K562 (cell line): Measurements from ENCODE around the gene TCAF1. TPM values are rescaled to one million over a fixed set of nuclear protein-coding genes. Genes with fewer than 3 reads are reported as not detected.

Experiments
- ATAC-seq: fragments of 200-7000 bp; cut with Tn5 transposase; 3 replicates; pipeline ENCODE4 v1.9.1; 2020; ENCODE audit warnings: moderate library complexity
- BruUV-seq: library from RNA; stranded (reverse); fragments of 400-500 nt; replicated peaks from 2 replicates; lab custom pipeline; 2021; lab: Mats Ljungman, UMichigan
- CTCF ChIA-PET: fragments of 300-600 bp; formaldehyde crosslinking; extraction: SDS; loops from one replicate; lab custom pipeline; 2021; ENCODE audit warnings: low intra/inter-chr PET ratio; lab: Yijun Ruan, JAX
- POLR2A ChIA-PET: fragments of 300-600, 350-650 bp; sonication (Branson Sonifier 250); formaldehyde crosslinking; extraction: SDS; loops from one replicate; lab custom pipeline; 2021; ENCODE audit warnings: antibody characterized with exemption, inconsistent platforms; lab: Yijun Ruan, JAX
- DNase-seq, 4 experiments: peaks; one replicate each; pipeline versions ENCODE4 v3.0.0 to v3.0.0-alpha.2; 2011 to 2018; ENCODE audit warnings: low spot score in 3 of 4, mixed read lengths in 3 of 4; ENCODE audit errors: extremely low read depth in 1 of 4
- FAIRE-seq: peaks from 2 replicates; lab custom pipeline; 2011; peaks lifted over from hg19 to GRCh38; lab: Jason Lieb, UNC
- H2AFZ ChIP-seq: 2 replicates; pipeline ENCODE4 v1.6.0; 2011; ENCODE audit warnings: low read depth, low read length, control low read depth, inconsistent platforms
- H3K27ac ChIP-seq: fragments of 200-600 bp; 3 replicates; pipeline ENCODE4 v1.8.0; 2011; ENCODE audit warnings: low read depth, mild to moderate bottlenecking, control low read depth, inconsistent platforms, low read length, moderate library complexity, mixed read lengths; ENCODE audit errors: extremely low read depth
- H3K27me3 ChIP-seq, 2 experiments: fragments of 300-600 bp in 1 of 2; 2 replicates in 1 of 2; 3 replicates in 1 of 2; pipeline versions ENCODE4 v1.6.0 to v1.8.0; 2011; ENCODE audit warnings: inconsistent platforms in 2 of 2, low read length in 2 of 2, mild to moderate bottlenecking in 1 of 2, mixed read lengths in 1 of 2, moderate library complexity in 1 of 2; ENCODE audit not compliant: control insufficient read depth in 2 of 2, insufficient read depth in 2 of 2
- H3K36me3 ChIP-seq: fragments of 300-600 bp; 3 replicates; pipeline ENCODE4 v1.8.0; 2011; ENCODE audit warnings: mild to moderate bottlenecking, low read length, inconsistent platforms; ENCODE audit not compliant: control insufficient read depth, insufficient read depth
- H3K4me1 ChIP-seq, 2 experiments: fragments of 200-600 bp in 1 of 2; replicated peaks in 1 of 2; 2 replicates in 1 of 2; 3 replicates in 1 of 2; pipeline versions ENCODE4 v1.5.1 to v1.8.0; 2011; ENCODE audit warnings: inconsistent platforms in 2 of 2, low read length in 2 of 2, mild to moderate bottlenecking in 1 of 2, mixed read lengths in 1 of 2, moderate library complexity in 1 of 2; ENCODE audit not compliant: control insufficient read depth in 2 of 2, insufficient read depth in 2 of 2
- H3K4me2 ChIP-seq: 2 replicates; pipeline ENCODE4 v1.6.1; 2011; ENCODE audit warnings: low read length, control low read depth, inconsistent platforms, mixed read lengths; ENCODE audit not compliant: insufficient read depth
- H3K4me3 ChIP-seq: fragments of 200-600 bp; sonication (generic), shearing (Covaris generic); 2 replicates; pipeline ENCODE4 v1.5.1; 2016; ENCODE audit warnings: control low read depth, inconsistent platforms
- H3K79me2 ChIP-seq: fragments of 200-600 bp; 3 replicates; pipeline ENCODE4 v1.8.0; 2011; ENCODE audit warnings: low read length, inconsistent platforms; ENCODE audit not compliant: control insufficient read depth, insufficient read depth
- H3K9ac ChIP-seq, 2 experiments: 2 replicates each; pipeline versions ENCODE4 v1.6.0 to v1.6.1; 2011; ENCODE audit warnings: low read depth in 2 of 2, low read length in 2 of 2, control low read depth in 1 of 2, inconsistent platforms in 1 of 2, mild to moderate bottlenecking in 1 of 2, mixed read lengths in 1 of 2; ENCODE audit not compliant: insufficient read depth in 1 of 2
- H3K9me1 ChIP-seq: one replicate; pipeline ENCODE4 v1.6.0; 2011; ENCODE audit warnings: inconsistent platforms, mild to moderate bottlenecking, low read length, moderate library complexity; ENCODE audit not compliant: control insufficient read depth, insufficient read depth
- H3K9me3 ChIP-seq: replicated peaks from 2 replicates; pipeline ENCODE4 v1.5.1; 2011; ENCODE audit warnings: low read depth, low read length, inconsistent platforms; ENCODE audit not compliant: control insufficient read depth, insufficient read depth
- H4K20me1 ChIP-seq: replicated peaks from 2 replicates; pipeline ENCODE4 v1.6.1; 2011; ENCODE audit warnings: low read length, inconsistent platforms, mixed read lengths; ENCODE audit not compliant: control insufficient read depth, insufficient read depth
- ADNP ChIP-seq: fragments of 200-800 bp; sonication (Bioruptor generic); IDR thresholded peaks from 2 replicates; pipeline ENCODE4 v1.6.1; 2016; ENCODE audit warnings: missing genetic modification characterization, missing compliant biosample characterization
- ARNT ChIP-seq, 2 experiments: fragments of 450-650 bp; IDR thresholded peaks; 2 replicates each; pipeline ENCODE4 v1.6.1; 2016; ENCODE audit warnings: mild to moderate bottlenecking in 1 of 2
- COPS2 ChIP-seq: fragments of 450-650 bp; conservative IDR thresholded peaks from 2 replicates; pipeline ENCODE4 v1.6.1; 2016; ENCODE audit warnings: mild to moderate bottlenecking, moderate library complexity
- FIP1L1 ChIP-seq: fragments of 200-400 bp; formaldehyde crosslinking; IDR thresholded peaks from 2 replicates; pipeline ENCODE4 v1.6.1; 2018; ENCODE audit warnings: mild to moderate bottlenecking, low read depth, low read length; ENCODE audit not compliant: poor library complexity, severe bottlenecking
- HMG20A ChIP-seq: fragments of 450-650 bp; formaldehyde crosslinking; conservative IDR thresholded peaks from 2 replicates; pipeline ENCODE4 v1.4.0; 2020; ENCODE audit warnings: mild to moderate bottlenecking, mixed read lengths
- HNRNPUL1 ChIP-seq: fragments of 200-400 bp; formaldehyde crosslinking; IDR thresholded peaks from 2 replicates; pipeline ENCODE4 v1.6.1; 2017; ENCODE audit warnings: low read length
- NCOA1 ChIP-seq: fragments of 450-650 bp; IDR thresholded peaks from 2 replicates; pipeline ENCODE4 v1.6.1; 2016; ENCODE audit warnings: low read depth
- NFE2 ChIP-seq: IDR thresholded peaks from 2 replicates; pipeline ENCODE4 v1.6.1; 2014; ENCODE audit warnings: antibody characterized with exemption, low read depth
- RBM39 ChIP-seq: fragments of 200-400 bp; formaldehyde crosslinking; optimal IDR thresholded peaks from 2 replicates; pipeline ENCODE3; 2018; ENCODE audit warnings: low read depth, low read length
- TRIM28 ChIP-seq: fragments of 450-650 bp; IDR thresholded peaks from 2 replicates; pipeline ENCODE4 v1.6.1; 2017
- ZBTB33 ChIP-seq: sonication (generic); formaldehyde crosslinking; IDR thresholded peaks from 2 replicates; pipeline ENCODE4 v1.8.1; 2023; ENCODE audit warnings: mild to moderate bottlenecking, missing genetic modification reagents
- ZFP1 ChIP-seq: fragments of 450-650 bp; formaldehyde crosslinking; IDR thresholded peaks from 2 replicates; pipeline ENCODE4 v1.4.0; 2020; ENCODE audit warnings: mild to moderate bottlenecking, mixed read lengths
- ZNF184 ChIP-seq: sonication (generic); formaldehyde crosslinking; IDR thresholded peaks from 2 replicates; pipeline ENCODE4 v1.5.0; 2020; ENCODE audit warnings: missing genetic modification reagents
- ZNF444 ChIP-seq: fragments of 250-450 bp; sonication (Bioruptor Pico); IDR thresholded peaks from 2 replicates; pipeline ENCODE4 v1.4.0; 2020; ENCODE audit warnings: mild to moderate bottlenecking, moderate library complexity
- ZNF584 ChIP-seq: fragments of 200-800 bp; sonication (Bioruptor generic); IDR thresholded peaks from 2 replicates; pipeline ENCODE4 v1.6.1; 2016; ENCODE audit warnings: low read depth, mild to moderate bottlenecking, missing genetic modification characterization, missing compliant biosample characterization
- ZNF830 ChIP-seq: fragments of 250-450 bp; sonication (Bioruptor Pico); IDR thresholded peaks from 2 replicates; pipeline ENCODE4 v1.5.0; 2021; ENCODE audit warnings: mild to moderate bottlenecking
- WGBS: fragments of 100-300 bp; shearing (Covaris generic); methylation state at CpG from one replicate; pipeline ENCODE4 v1.1.6; 2016; ENCODE audit warnings: low coverage, mixed read lengths; ENCODE audit not compliant: insufficient coverage; ENCODE audit errors: missing lambda C conversion rate; 5-methylcytosine and 5-hydroxymethylcytosine counted together
- in situ Hi-C: fragments of 300-500 bp; cut with MboI; formaldehyde crosslinking; loops from 4 replicates; pipeline ENCODE4 v1.15.0; 2018; ENCODE audit warnings: inconsistent platforms, mixed read lengths
- intact Hi-C: fragments of 100-400 bp; cut with micrococcal nuclease; formaldehyde crosslinking; loops from 2 replicates; pipeline ENCODE4 v1.14.2; 2022
- polyA plus RNA-seq, 8 experiments: library from polyadenylated mRNA; depleted of rRNA in 4 of 8; stranded (reverse) in 5 of 8; unstranded in 3 of 8; fragments of >200 nt; fragmentation: Nextera tagmentation in 2 of 8; fragmentation: Illumina TruSeq in 1 of 8; extraction: Ambion mirVana in 2 of 8; extraction: Trizol in 1 of 8; gene quantifications; 2 replicates each; pipeline versions ENCODE4 v1.2.1 to v1.2.3, GENCODE V29; 2011 to 2014; ENCODE audit warnings: inconsistent platforms in 1 of 8, missing spikeins in 1 of 8
- total RNA-seq, 7 experiments: library from RNA; depleted of rRNA in 6 of 7; stranded (reverse); fragments of >200 nt in 6 of 7; fragmentation: Illumina TruSeq in 2 of 7; extraction: Trizol in 2 of 7; gene quantifications; 2 replicates each; pipeline versions ENCODE4 v1.2.1 to v1.2.3, GENCODE V29; 2011 to 2021; ENCODE audit warnings: low replicate concordance in 1 of 7

TCAF1 gene
- total and polyA plus RNA-seq, 9 of the 15 experiments (the other 6 are each of a cell fraction or from before 2014, with no cell fraction given), result 6.2 to 52.2 (median 24.4) TPM

- FAIRE-seq (no peak), DNase-seq (peak in 1 of 4 experiments; percentile 3)
- WGBS, result 82% methylated on average over 3 of the region's 3 CpGs
- H3K9me3 ChIP-seq, result no peaks in the 10 kb centered on the region
- no TSS peak for BruUV-seq
- H3K27me3 ChIP-seq, result no peaks in the 10 kb centered on the region
- no peak overlapping the region for H3K9ac ChIP-seq
- H3K27ac ChIP-seq, result no peak overlapping the region
- H3K4me2 ChIP-seq, result no peak overlapping the region
- peaks cover 16% of the 10 kb centered on the region; the same call in 2 of the 3 replicates for H3K36me3 ChIP-seq
- H3K4me1 ChIP-seq, result no peaks in the 10 kb centered on the region
- H2AFZ ChIP-seq, result no peak overlapping the region
- TF ChIP-seq ZNF184 (CRISPR knock-in tag), result no peak
- TF ChIP-seq, all 486 proteins: peak for 0
- Histone ChIP-seq H4K20me1 (no peaks in the 10 kb centered on the region), H3K9me1 (no peaks in the 10 kb centered on the region), H3K79me2 (no peaks in the 10 kb centered on the region; the same call in 2 of the 3 replicates), H3K4me3 (no peak overlapping the region)
- POLR2A ChIA-PET, result interaction anchor here (1.8 kb wide), 1 partner anchor 25 kb away, joined by 3 read pairs; the partner anchor contains the start of gene TCAF1
- no peak for ATAC-seq
- in situ Hi-C loops, result no loop called here
- intact Hi-C loops, result no loop called here
- CTCF ChIA-PET, result no interaction called here
These were observed 24.9 kb downstream of the TCAF1 start for GRCh38 chr7:143877098-143877497.

- no peaks in the 10 kb centered on the region for H4K20me1 ChIP-seq
These were observed 25.8 kb downstream of the TCAF1 start for GRCh38 chr7:143876218-143876617.

More at GRCh38 chr7:143876218-143876617, 25.8 kb downstream of the TCAF1 start:
- H3K36me3 ChIP-seq, result peaks cover 16% of the 10 kb centered on the region; the same call in 2 of the 3 replicates
- H3K4me3 ChIP-seq, result no peak overlapping the region
- FAIRE-seq (no peak), DNase-seq (peak in 2 of 4 experiments; percentile 5 to 10), ATAC-seq (peak; percentile 43)
- ChIA-PET CTCF (no interaction called here), POLR2A (interaction anchor here (0.7 to 1.8 kb wide), 2 partner anchors 17 to 26 kb away, joined by 3 read pairs; partner anchors contain the start of gene TCAF1)
- H3K9me1 ChIP-seq, result no peaks in the 10 kb centered on the region
- WGBS, result 85% methylated on average over 9 of the region's 9 CpGs
- H3K9ac ChIP-seq, result no peak overlapping the region
- no peaks in the 10 kb centered on the region for H3K4me1 ChIP-seq
- H3K9me3 ChIP-seq, result no peaks in the 10 kb centered on the region
- H3K27ac ChIP-seq, result no peak overlapping the region
- no peaks in the 10 kb centered on the region for H3K27me3 ChIP-seq
- no TSS peak for BruUV-seq
- no peak for TF ChIP-seq NFE2
- TF ChIP-seq HMG20A (CRISPR knock-in tag), result no peak
- no peak for TF ChIP-seq ZFP1
- TF ChIP-seq RBM39, result no peak
- no peak for TF ChIP-seq ZBTB33
- no peak for TF ChIP-seq ZNF584
- TF ChIP-seq HNRNPUL1, result no peak
- TF ChIP-seq TRIM28, result no peak
- TF ChIP-seq NCOA1, result no peak
- TF ChIP-seq FIP1L1, result no peak
- no peak for TF ChIP-seq ARNT (IDR thresholded peaks at IDR 0.05)
- no peak for TF ChIP-seq COPS2
- no peak for TF ChIP-seq ZNF830
- no peak for TF ChIP-seq ADNP (tag)
- TF ChIP-seq ZNF444 (CRISPR knock-in tag), result no peak
- H3K79me2 ChIP-seq, result no peaks in the 10 kb centered on the region; the same call in 2 of the 3 replicates
- no peak overlapping the region for H2AFZ ChIP-seq
- H3K4me2 ChIP-seq, result no peak overlapping the region
- in situ Hi-C loops (no loop called here), intact Hi-C loops (no loop called here)
